CD4-positive, alpha-beta T cell treated with Interleukin-15 for 4 hours (primary cell): Measurements from ENCODE around the gene ZC3H7B.
"Not testable (repeated sequence)": the region's sequence is repeated elsewhere in the genome, so short reads cannot be mapped to it uniquely, and the experiment has no call there.

Experiments
- DNase-seq: peaks from one replicate; pipeline ENCODE4 v3.0.0-alpha.2; 2020; ENCODE audit warnings: low spot score

The ZC3H7B gene

DNA sequence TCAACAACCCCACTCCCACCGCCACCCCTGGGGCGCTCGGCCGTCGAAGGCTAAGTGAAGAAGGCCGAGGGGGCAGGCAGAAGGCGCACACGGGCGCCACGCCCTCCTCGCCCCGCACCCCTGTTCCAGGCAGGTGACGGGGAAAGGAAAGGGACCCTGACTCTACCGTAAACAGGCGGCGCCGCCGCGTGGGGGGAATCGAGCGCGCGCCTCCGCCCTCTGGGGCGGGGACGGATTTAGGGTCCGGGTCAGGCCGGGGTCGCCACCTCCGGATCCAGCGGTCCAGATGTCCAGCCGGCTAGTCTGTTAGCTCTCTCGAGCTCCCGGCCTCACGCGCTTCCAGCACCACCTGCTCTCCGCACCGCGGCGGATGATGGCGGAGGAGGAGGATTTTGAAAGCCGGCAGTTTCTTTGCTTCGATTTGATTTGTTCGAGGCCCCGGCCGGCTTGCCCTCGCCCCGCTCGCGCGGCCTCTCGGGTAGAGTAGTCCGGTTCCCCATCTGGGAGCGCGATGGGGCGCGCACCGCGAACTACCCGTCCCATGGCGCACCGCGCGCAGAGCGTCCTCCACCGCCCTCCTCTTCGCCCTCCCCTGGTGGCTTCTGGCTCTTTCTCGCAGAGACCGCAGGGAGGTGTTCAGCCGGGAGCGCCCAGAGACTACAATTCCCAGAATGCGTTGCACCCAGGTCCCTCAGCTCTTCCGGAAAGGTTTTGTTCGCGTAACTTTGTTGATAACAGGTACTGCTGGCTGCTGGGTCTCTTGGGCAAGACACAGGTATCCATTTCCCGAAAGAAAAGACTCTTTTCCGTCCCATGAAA is 15.3 kb upstream of the ZC3H7B start, which contains the start of gene RANGAP1:
Gene RANGAP1, minus strand, starts transcription at position 368 of the 819 bp plus-strand sequence. CDS start 5,143 bp downstream, outside the sequence.
- DNase-seq = peak; percentile 98

- DNase-seq = peak; percentile 49
These were observed 14.7 kb upstream of the ZC3H7B start for GRCh38 chr22:41286639-41287091.

GRCh38 chr22:41288245-41288946 is 12.9 kb upstream of the ZC3H7B start:
- no peak for DNase-seq

GRCh38 chr22:41289671-41290070 is 11.7 kb upstream of the ZC3H7B start:
- DNase-seq = no peak

- no peak for DNase-seq
These were observed 10.8 kb upstream of the ZC3H7B start for GRCh38 chr22:41290262-41291221.

DNA sequence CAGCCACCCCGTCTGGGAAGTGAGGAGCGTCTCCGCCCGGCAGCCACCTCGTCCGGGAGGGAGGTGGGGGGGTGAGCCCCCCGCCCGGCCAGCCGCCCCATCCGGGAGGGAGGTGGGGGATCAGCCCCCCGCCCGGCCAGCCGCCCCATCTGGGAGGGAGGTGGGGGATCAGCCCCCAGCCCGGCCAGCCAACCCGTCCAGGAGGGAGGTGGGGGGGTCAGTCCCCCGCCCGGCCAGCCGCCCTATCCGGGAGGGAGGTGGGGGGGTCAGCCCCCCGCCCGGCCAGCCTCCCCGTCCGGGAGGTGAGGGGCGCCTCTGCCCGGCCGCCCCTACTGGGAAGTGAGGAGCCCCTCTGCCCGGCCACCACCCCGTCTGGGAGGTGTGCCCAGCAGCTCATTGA is 6.5 kb upstream of the ZC3H7B start:
- not testable (repeated sequence) for DNase-seq

- no peak for DNase-seq
These were observed 4.3 kb upstream of the ZC3H7B start for GRCh38 chr22:41296826-41297667.

GRCh38 chr22:41300661-41301060 is 664 bp upstream of the ZC3H7B start:
- no peak for DNase-seq

DNA sequence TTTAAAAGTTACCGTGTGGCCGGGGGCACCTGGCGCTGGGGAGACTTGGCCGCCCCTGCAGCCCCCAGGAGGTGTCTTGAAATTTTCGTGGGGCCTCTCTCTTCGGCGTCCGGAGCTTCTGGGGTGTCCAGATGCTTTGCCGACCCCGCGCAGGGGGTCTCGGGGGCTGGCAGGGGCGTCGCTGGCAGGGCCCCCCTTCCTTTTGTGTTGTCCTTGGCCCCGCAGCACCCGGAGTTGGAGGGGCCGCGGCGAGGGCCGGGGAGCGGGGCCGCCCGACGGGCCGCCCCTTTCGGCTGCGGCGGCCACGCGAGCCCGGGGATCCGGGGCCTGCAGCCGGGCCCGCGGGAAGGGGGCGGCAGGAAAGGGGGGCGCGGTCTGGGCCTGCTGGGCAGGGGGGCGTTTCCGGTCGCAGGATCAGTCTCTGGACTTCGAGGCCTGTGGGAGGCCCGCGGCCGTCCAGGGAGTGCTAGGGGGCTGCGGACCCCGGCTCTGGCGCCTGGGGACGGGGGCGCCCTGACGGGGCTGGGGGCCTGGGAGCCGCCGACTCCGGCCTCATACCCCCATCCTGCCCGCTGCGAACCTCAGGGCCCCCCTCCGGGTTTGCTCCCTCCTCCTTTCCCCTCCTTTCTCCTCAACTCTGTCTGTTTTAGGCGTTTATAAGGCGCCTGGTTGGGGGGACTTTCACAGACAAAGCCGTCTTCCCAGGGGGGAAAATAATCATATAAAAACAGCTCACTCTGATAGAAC is 869 bp downstream of the ZC3H7B start:
- DNase-seq = no peak

DNA sequence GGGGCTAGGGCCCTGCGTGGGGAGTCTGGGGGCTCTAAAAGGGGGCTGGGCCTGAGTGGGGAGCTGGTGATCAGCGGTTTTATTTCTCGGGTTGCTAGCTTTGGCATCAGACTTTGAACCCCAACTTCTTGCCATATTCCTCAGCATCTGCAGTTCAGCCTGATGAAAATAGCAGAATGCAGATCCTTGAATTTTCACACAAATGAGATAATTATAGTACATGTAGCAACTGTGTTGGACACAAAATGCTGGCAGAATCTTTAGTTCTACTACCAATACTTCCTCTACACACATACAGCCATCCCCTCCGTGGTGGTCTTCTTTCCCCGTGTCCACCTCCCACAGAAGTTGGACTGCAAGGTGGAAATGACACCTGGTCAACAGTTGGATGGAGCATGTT is 1.5 kb downstream of the ZC3H7B start:
- DNase-seq = no peak

DNA sequence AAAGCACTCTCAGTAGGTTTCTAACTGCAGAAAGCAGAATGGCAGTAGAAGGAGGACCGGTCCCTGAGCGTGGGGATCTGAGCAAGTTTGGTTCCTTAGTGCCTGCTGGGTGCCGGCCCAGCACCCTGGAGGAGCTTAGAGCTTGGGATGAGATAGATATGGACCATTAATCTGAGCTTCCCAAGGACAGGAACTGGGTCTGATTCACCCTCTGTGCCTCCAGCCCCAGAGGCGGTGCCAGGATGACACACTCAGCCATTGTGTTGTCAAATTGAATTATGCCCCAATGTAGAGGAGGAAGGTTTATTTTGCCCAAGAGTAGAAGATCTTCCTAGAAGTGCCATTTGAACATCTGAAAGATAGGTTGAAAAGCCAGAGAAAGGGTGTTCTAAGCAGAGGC is 4.3 kb downstream of the ZC3H7B start:
- DNase-seq = no peak

- no peak for DNase-seq
These were observed 6.7 kb downstream of the ZC3H7B start for GRCh38 chr22:41308054-41308453.

DNA sequence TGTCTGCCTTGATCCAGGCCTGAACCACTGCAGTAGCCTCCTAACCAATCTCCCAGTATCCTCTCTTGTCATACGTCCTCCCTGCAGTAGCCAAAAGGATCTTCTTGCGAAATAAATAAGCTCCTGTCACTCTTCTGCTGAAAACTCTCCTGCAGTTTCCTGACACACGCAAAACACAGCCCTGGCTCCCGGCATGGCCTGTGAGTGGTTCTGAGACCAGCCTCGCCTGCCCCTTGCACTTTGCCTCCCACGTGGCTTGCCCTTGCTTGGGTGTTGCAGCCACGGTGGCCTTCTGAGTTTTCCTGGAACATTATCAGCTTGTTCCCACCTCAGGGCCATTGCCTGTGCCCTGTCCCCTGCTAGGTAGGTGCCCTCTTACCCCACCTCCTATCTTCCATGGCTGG is 7.2 kb downstream of the ZC3H7B start:
- no peak for DNase-seq

DNA sequence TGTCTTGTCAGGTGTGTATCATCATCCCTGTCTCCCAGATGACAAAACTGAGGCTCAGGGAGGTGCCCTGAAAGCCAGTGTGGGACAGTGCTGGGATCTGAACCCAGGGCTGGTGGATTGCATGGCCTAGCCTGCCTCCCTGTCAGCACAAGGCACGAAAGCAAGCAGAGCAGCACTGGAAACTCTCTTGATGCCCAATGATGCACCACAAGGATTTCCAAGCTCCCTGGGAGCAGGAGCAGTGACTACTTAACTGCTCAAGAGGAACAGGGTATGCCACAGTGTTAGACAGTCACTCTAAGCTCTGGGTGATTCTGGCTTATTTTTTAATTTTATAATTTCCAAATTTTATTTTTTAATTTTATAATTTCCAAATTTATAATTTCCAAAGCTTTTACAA is 9.0 kb downstream of the ZC3H7B start:
- no peak for DNase-seq

- DNase-seq = no peak
These were observed 10.2 kb downstream of the ZC3H7B start for GRCh38 chr22:41311487-41311886.

DNA sequence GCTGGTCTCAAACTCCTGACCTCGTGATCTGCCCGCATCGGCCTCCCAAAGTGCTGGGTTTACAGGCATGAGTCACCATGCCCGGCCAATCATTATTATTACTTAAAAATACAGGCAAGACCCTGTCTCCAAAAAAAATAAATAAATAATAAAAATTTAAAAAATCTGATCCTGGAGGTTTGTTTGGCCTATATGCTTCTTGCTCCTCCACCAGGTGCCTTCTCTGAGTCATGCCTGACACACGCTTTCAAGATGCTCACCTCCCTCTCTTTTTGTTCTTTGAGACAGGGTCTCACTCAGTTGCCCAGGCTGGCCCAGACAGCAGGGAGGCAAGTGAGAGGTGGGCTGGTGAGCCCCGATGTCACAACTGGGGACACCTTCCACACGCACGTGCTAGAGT is 13.5 kb downstream of the ZC3H7B start:
- DNase-seq = no peak

DNA sequence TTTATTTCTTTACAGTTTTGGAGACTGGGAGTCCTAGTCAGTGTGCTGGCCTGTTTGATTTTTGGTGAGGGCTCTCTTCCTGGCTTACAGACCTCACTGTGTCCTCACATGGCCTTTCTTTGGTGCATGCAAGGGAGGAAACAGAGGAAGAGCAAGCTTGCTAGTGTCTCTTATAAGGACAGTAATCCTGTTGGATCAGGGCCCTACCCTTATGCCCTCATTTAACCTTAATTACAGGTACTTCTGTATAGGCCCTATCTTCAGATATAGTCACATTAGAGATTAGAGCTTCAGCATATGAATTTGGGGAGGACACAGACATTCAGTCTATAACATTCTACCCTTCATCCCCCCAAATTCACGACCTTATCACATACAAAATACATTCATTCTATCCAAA is 14.3 kb downstream of the ZC3H7B start:
- no peak for DNase-seq

DNA sequence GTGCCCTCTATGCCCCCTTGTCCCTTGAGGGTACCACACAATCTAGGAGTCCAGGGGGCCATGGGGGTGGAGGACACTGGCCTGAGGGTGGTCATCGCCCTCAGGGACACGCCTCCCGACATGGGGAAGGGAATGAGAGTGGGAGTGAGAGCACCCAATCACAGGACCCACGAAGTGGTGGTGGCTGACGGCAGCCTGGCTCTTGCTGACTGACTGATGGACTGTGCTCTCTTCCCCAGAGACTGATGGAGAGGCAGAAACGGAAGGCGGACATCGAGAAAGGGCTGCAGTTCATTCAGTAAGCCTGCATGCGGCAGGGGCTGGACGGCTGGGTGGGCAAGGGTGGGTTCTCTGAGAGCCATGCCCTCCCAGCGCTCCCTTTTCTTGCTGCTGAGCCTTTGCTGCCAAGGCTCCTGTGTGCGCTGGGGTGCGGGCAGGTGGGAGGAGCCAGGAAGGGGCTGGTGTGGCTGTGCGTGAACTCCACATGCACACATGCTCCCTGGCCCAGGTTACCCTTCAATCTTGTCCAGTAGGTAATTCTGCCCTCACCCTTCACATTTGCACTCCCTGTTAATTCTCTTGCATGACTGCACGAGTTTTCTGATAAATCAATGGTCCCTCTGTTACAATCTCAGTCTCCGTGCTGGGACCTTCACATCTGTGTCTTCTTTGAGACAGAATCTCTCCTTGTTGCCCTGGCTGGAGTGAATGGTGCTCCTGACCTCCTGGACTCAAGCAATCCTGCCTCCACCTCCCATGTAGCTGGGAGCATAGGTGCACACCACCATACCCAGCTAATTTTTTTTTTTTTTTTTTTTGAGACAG is 19.3 kb downstream of the ZC3H7B start:
- no peak for DNase-seq

DNA sequence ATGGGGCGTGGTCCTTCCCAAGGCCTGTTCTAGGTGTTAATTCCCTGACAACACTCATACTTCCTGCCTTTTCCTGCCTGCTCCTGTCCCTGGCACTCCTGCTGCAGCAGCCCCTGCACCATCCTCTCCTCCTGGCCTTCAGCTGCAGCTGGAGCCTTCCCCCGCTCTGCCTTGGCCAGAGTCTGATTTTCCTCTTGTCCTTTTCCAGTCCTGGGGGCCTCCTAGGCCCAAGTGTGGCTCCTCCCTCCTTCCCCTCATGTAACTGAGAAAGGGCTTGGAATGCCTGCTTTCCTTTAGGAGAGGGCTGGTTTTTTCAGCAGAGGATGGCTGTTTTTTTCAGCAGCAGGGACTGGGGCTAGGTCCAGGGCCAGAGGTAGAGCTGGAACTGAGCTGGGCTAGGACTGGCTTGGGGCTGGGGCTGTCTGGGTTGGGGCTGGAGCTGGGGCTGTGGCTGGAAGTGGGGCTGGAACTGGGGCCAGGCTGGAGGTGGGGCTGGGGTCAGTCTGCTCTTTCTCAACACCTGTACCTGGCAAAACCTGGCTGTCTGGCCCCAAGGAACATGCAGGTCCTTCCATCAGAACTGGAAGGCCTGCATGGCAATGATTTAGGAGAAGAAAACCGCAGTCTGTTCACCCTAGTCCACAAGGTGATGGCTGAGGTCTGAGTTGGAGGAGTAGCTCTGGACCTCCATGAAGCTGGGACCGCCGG is 23.6 kb downstream of the ZC3H7B start:
- no peak for DNase-seq
